ENCODE results near the gene MISP3.

MISP3 gene

GRCh38 chr19:14081797-14082674 is 9.4 kb downstream of the MISP3 start:
- DNase-seq, result peak; percentile 55

GRCh38 chr19:14082675-14082960 is 10.0 kb downstream of the MISP3 start:
- DNase-seq, result no peak

- DNase-seq, result no peak
Observed at GRCh38 chr19:14085309-14085995, 12.9 kb downstream of the MISP3 start, which contains the start of gene C19orf67. TSS of gene C19orf67 (minus strand) at chr19:14085783. CDS start at chr19:14085627, 156 bp downstream.

- no peak for DNase-seq
Observed at GRCh38 chr19:14086098-14086497, 13.5 kb downstream of the MISP3 start.

- DNase-seq, result no peak
Observed at GRCh38 chr19:14088634-14089411, 16.2 kb downstream of the MISP3 start.

- DNase-seq, result no peak
Observed at GRCh38 chr19:14089412-14089661, 16.8 kb downstream of the MISP3 start.

GRCh38 chr19:14089662-14090508 is 17.3 kb downstream of the MISP3 start:
- peak; percentile 64 for DNase-seq

- DNase-seq, result peak; percentile 84
Observed at GRCh38 chr19:14090509-14091080, 18.0 kb downstream of the MISP3 start, which contains the start of gene SAMD1. TSS of gene SAMD1 (minus strand) at chr19:14090751.

- peak; percentile 80 for DNase-seq
Observed at GRCh38 chr19:14091081-14091812, 18.7 kb downstream of the MISP3 start.

- DNase-seq, result peak; percentile 67
Observed at GRCh38 chr19:14091813-14092462, 19.4 kb downstream of the MISP3 start.

GRCh38 chr19:14093117-14093823 is 20.7 kb downstream of the MISP3 start:
- DNase-seq, result no peak

GRCh38 chr19:14094854-14095253 is 22.3 kb downstream of the MISP3 start:
- DNase-seq, result no peak

GRCh38 chr19:14096272-14096992 is 23.8 kb downstream of the MISP3 start:
- no peak for DNase-seq

GRCh38 chr19:14097532-14098151 is 25.1 kb downstream of the MISP3 start:
- DNase-seq, result no peak

- DNase-seq, result no peak
Observed at GRCh38 chr19:14101003-14101545, 28.5 kb downstream of the MISP3 start.

- DNase-seq, result no peak
Observed at GRCh38 chr19:14102102-14102696, 29.6 kb downstream of the MISP3 start.

GRCh38 chr19:14102756-14103155 is 30.2 kb downstream of the MISP3 start:
- no peak for DNase-seq

- no peak for DNase-seq
Observed at GRCh38 chr19:14103310-14103709, 30.7 kb downstream of the MISP3 start.

- no peak for DNase-seq
Observed at GRCh38 chr19:14105680-14106079, 33.1 kb downstream of the MISP3 start.

Measured in stimulated activated CD8-positive, alpha-beta memory T cell treated with anti-CD3 and anti-CD28 coated beads, Interleukin-4, amount 100 ng/mL, for 48 hours (primary cell).